ENCODE measurements around the gene TMEM192. TPM values are rescaled to one million over a fixed set of nuclear protein-coding genes. Genes with fewer than 3 reads are reported as not detected.

The TMEM192 gene
- total and polyA plus RNA-seq, 2 of the 4 experiments (the other 2 are of a cell fraction): 7.7 to 17.2 TPM

- Histone ChIP-seq H4K8ac (ENCODE audit: low read depth in 2 of 2, low read length in 2 of 2) (no peak overlapping the region), H2AFZ (replicated peaks; ENCODE audit: low read length, poor library complexity) (no peak overlapping the region), H3K23ac (ENCODE audit: low read depth, low read length) (no peak overlapping the region), H4K5ac (ENCODE audit: low read depth, low read length) (no peak overlapping the region), H2BK120ac (ENCODE audit: low read depth, low read length) (no peak overlapping the region), H3K27me3 (ENCODE audit: control insufficient read depth, insufficient read depth, low read length) (no peaks in the 10 kb centered on the region; the same call in 1 of the 2 replicates), H3K9me1 (ENCODE audit: insufficient read depth, low read length) (no peaks in the 10 kb centered on the region), H3K56ac (ENCODE audit: extremely low read depth, insufficient read depth, low read length) (no peak overlapping the region), H3K27ac (ENCODE audit: insufficient read depth, low read length) (no peak overlapping the region), H2BK15ac (ENCODE audit: low read depth, low read length) (no peak overlapping the region), H4K91ac (ENCODE audit: insufficient read depth, low read depth, low read length) (no peak overlapping the region), H3K18ac (ENCODE audit: low read depth, low read length) (no peak overlapping the region), H3K36me3 (ENCODE audit: control insufficient read depth, insufficient read depth, low read length) (no peaks in the 10 kb centered on the region), H2AK9ac (replicated peaks; ENCODE audit: low read depth, low read length, poor library complexity) (no peak overlapping the region), H3K14ac (replicated peaks; ENCODE audit: low read depth, low read length) (no peak overlapping the region), H3K79me1 (ENCODE audit: low read depth in 1 of 2, low read length in 2 of 2) (no peaks in the 10 kb centered on the region), H4K20me1 (ENCODE audit: insufficient read depth, low read length) (no peaks in the 10 kb centered on the region), H3K4me3 (ENCODE audit: insufficient read depth, low read depth, low read length) (no peak overlapping the region), H2BK20ac (ENCODE audit: low read depth, low read length) (no peak overlapping the region), H3K4me1 (ENCODE audit: control insufficient read depth, insufficient read depth, low read length) (no peaks in the 10 kb centered on the region), H3K9me3 (ENCODE audit: control insufficient read depth, insufficient read depth, low read length) (no peaks in the 10 kb centered on the region), H2AK5ac (ENCODE audit: low read depth, low read length) (no peak overlapping the region), H3K9ac (ENCODE audit: low read depth, low read length) (no peak overlapping the region), H3K4me2 (ENCODE audit: low read depth, low read length) (no peak overlapping the region), H2BK5ac (ENCODE audit: low read depth, low read length, poor library complexity, severe bottlenecking) (no peak overlapping the region), H3K4ac (ENCODE audit: low read depth, low read length) (no peak overlapping the region)
- WGBS, 2 experiments (ENCODE audit: extremely low coverage in 2 of 2, insufficient read length in 1 of 2): no CpG with 5 or more reads among the region's 1 CpG
- CTCF ChIA-PET: interaction anchor here (0.5 to 0.6 kb wide), 2 partner anchors 26 to 36 kb away, joined by 3 to 4 read pairs; no protein-coding TSS in a partner anchor
- no TSS peak for BruUV-seq (replicated peaks)
- POLR2A ChIA-PET (ENCODE audit: unreplicated experiment): no interaction called here
- dilution Hi-C loops (cut with HindIII; ENCODE audit: low sequenced_read_pairs, unreplicated experiment): no loop called here
- TF ChIP-seq CEBPB (IDR thresholded peaks at IDR 0.05; ENCODE audit: low read depth, low read length): no peak
- in situ Hi-C loops (cut with MboI; ENCODE audit: low sequenced_read_pairs): no loop called here
- intact Hi-C loops (cut with micrococcal nuclease): no loop called here
- no peak for ATAC-seq (ENCODE audit: low read depth)
- no peak for DNase-seq
These were observed 51.7 kb downstream of the TMEM192 start for GRCh38 chr4:165060938-165061337.

Measured in IMR-90 (cell line).